CD4-positive, alpha-beta T cell treated with Interferon alpha-2 for 1 hour (primary cell): ENCODE results near the gene TIMELESS.
"Not testable (repeated sequence)": the region's sequence is repeated elsewhere in the genome, so short reads cannot be mapped to it uniquely, and the experiment has no call there.

Experiments
- DNase-seq, 2 donors: peaks; one replicate each; pipeline ENCODE4 v3.0.0-alpha.2; 2020 to 2022

Gene TIMELESS

DNA sequence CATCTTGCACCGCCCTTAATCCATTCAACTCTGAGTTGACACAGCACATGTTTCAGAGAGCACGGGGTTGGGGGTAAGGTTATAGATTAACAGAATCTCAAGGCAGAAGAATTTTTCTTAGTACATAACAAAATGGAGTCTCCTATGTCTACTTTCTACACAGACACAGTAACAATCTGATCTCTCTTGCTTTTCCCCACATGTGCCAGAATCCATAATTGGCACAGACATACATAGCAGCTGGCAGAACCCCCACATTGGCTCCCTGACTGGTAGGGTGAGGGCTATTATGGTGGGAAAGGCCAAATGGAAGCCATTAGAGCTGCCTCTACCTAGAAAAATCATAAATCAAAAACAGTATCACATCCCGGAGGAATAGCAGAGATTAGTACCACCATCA, 48.1 kb downstream of the TIMELESS start:
- DNase-seq = not testable (repeated sequence)

DNA sequence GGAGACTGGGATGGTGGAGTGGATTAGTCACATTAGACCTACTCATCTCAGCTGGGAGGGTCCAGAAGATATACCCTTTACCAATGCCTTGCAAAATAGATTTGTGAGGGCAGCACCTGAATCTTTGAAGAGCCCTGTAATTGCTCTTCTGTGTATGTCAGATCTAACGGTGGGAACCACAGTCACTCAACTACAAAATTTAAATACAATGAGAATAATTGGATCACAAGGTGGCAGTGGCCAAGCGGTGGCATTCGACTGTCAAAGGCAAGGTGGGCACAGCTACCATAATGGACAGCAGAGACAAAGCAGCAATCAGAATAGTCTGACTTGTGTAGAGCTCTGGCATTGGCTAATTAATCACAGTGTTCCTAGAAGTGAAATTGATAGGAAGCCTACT, 49.8 kb downstream of the TIMELESS start:
- not testable (repeated sequence) for DNase-seq

DNA sequence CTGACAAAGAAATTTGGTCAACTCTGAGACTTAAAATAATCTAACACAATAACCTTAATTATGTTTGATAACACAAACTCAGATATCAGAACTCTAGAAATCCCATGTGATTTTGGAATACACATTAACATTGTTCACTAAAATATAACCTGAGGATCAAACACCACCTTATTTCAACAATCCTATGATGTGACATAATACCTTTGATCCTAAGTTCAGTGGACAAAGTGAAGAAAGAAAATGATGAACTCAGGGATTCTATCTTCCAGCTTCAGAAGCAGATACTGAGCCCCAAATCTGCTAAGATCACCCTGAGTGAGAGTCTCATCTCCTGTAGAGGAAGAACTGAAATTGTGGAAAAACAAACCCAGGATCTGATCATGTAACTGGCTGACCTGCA, 50.9 kb downstream of the TIMELESS start:
- DNase-seq = no peak

GRCh38 chr12:56392331-56392730, 56.9 kb downstream of the TIMELESS start:
- DNase-seq = no peak

DNA sequence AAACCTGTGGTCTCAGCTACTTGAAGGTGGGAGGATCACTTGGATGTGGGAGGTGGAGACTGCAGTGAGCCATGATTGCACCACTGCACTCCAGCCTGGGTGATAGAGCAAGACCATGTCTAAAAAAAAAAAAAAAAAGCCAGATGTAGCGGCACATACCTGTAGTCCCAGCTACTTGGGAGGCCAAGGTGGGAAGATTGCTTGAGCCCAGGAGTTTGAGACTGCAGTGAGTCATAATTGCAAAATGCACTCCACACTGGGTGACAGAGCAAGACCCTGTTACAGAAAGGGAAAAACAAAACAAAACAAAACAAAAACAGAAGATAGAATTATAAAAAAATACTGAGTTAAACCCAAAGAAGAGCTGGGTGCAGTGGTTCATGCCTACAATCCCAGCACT, 57.5 kb downstream of the TIMELESS start:
- DNase-seq = no peak

GRCh38 chr12:56389412-56389811, 59.8 kb downstream of the TIMELESS start:
- DNase-seq = no peak

GRCh38 chr12:56387152-56387736, 62.0 kb downstream of the TIMELESS start:
- no peak for DNase-seq

- no peak for DNase-seq
Observed at GRCh38 chr12:56385873-56386272, 63.4 kb downstream of the TIMELESS start.

DNA sequence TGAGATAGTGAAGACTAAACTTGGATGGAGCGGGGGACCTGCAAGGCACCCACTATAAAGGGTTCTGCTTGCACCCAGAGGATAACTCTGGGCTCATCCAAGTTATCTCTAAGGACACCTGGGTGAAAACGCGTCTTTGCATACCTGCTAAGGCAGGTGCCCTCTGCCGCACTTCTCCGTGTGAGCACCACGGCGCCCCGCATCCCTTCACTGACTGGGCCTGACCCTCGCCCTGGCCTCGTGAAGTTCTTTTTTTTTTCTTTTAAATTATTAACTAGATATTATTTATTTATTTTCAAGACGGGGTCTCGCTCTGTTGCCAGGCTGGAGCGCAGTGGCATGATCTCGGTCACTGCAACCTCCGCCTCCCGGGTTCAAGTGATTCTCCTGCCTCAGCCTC, 66.6 kb downstream of the TIMELESS start:
- DNase-seq = no peak

DNA sequence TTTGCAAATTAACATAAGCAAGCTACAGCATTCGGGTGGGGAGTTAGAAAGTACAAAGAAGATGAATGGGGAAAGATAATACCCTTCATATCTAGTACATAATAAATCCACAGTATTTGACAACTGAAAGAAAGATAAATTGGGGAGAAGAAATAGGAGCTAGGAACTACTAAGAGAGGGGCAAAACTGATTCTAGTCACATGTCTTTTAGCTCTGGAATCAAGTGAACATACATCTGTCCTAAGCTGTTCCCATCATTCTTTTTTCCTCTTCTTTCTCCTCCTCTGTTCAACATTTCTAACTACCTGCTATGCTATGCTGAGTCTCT, 71.3 kb downstream of the TIMELESS start:
- DNase-seq = no peak

- DNase-seq = no peak
Observed at GRCh38 chr12:56377310-56377988, 71.8 kb downstream of the TIMELESS start.

DNA sequence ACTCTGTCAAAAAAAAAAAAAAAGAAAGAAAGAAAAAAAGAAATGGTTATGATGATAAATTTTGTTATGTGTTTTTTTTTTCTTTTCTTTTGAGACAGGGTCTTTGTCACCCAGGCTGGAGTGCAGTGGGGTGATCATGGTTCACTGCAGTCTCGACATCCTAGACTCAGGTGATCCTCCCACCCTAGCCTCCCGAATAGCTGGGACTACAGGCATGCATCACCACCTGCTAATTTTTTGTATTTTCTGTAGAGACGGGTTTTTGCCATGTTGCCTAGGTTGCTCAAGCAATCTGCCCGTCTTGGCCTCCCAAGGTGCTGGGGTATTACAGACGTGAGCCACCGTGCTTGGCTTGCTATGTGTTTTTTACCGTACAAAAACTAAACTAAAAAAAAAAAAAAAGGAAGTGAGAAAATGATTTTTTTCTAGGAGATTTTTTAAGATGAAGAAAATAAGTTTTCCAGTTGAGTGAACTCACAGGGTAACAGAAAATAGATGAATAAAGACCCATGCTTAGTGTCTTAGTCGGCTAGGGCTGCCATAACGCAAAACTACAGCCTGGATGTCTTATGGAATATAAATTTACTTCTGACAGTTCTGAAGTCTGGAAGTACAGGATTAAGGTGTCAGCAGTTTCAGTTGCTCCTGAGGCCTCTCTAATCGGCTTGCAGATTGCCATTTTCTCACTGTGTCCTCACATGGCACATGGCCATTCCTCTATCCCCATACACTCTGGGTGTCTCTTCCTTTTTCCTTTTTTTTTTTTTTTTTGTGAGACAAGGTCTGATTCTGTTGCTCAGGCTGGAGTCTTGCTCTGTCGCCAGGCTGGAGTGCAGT, 73.4 kb downstream of the TIMELESS start:
- DNase-seq = peak in 1 of 2 donors; percentile 57

GRCh38 chr12:56374726-56375597, 74.3 kb downstream of the TIMELESS start:
- no peak for DNase-seq

- no peak for DNase-seq
Observed at GRCh38 chr12:56373515-56373914, 75.7 kb downstream of the TIMELESS start.

DNA sequence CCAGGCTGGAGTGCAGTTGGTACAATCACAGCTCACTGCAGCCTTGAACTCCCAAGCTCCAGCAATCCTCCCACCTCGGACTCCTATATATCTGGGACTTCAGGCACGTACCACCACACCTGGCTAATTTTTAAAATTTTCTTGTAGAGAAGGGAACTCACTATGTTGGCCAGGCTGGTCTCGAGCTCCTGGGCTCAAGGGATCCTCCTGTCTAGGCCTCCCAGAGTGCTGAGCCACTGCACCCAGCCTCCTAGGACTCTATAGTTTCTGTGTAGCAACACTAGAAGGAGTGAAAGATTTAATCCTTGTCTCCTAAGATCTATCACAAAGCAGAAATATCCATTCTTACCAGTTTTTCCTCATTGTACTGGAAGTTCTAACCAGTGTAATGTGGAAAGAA, 82.3 kb downstream of the TIMELESS start:
- DNase-seq = no peak
